Breast epithelium (tissue), 4 donors: ENCODE data around the gene CSTF2T. TPM values are rescaled to one million over a fixed set of nuclear protein-coding genes. Genes with fewer than 3 reads are reported as not detected.

Experiments
- DNase-seq, 2 donors: peaks; one replicate each; pipeline ENCODE4 v3.0.0-alpha.2; 2019; ENCODE audit warnings: low spot score in 2 of 2
- H3K27ac ChIP-seq, 2 donors: fragments of 200-600 bp; sonication (generic) in 1 of 2; one replicate each; pipeline ENCODE4 v1.5.1; 2016 to 2019; ENCODE audit warnings: mild to moderate bottlenecking in 1 of 2
- H3K27me3 ChIP-seq, 2 donors: fragments of 200-600 bp; sonication (generic) in 1 of 2; one replicate each; pipeline versions ENCODE4 v1.5.1 to v1.6.0; 2017 to 2019; ENCODE audit warnings: control low read depth in 1 of 2, mild to moderate bottlenecking in 1 of 2
- H3K36me3 ChIP-seq: fragments of 200-600 bp; one replicate; pipeline ENCODE4 v1.5.1; 2019
- H3K4me1 ChIP-seq, 2 donors: fragments of 200-600 bp; sonication (generic); one replicate each; pipeline ENCODE4 v1.5.1; 2016 to 2019; ENCODE audit warnings: control low read depth in 1 of 2
- H3K4me3 ChIP-seq, 3 donors: fragments of 200-600 bp; sonication (generic); 1 replicate in 2 of 3; 2 replicates in 1 of 3; pipeline ENCODE4 v1.5.1; 2016 to 2019; ENCODE audit warnings: mild to moderate bottlenecking in 3 of 3, moderate library complexity in 2 of 3
- H3K9me3 ChIP-seq, 2 donors: fragments of 200-600 bp; sonication (generic) in 1 of 2; one replicate each; pipeline ENCODE4 v1.5.1; 2016 to 2019; ENCODE audit warnings: control low read depth in 1 of 2
- POLR2A ChIP-seq: fragments of 450-650 bp; IDR thresholded peaks from one replicate; pipeline ENCODE4 v1.6.1; 2016; ENCODE audit warnings: antibody characterized with exemption, mild to moderate bottlenecking, moderate library complexity
- POLR2AphosphoS5 ChIP-seq, 3 donors: sonication (generic); formaldehyde crosslinking; IDR thresholded peaks; one replicate each; pipeline ENCODE4 v1.6.1; 2017; ENCODE audit warnings: antibody characterized with exemption in 3 of 3
- intact Hi-C: fragments of 100-400 bp; cut with DNase I; formaldehyde crosslinking; loops from one replicate; pipeline ENCODE4 v1.15.1; 2023; ENCODE audit warnings: low total_unique reads
- total RNA-seq, 3 donors: library from RNA; depleted of rRNA; stranded (reverse); fragments of >200 nt; gene quantifications; one replicate each; pipeline ENCODE4 v1.1.0, GENCODE V29; 2016
- TF ChIP-seq, protein P1 (sequence below), 3 donors: fragments of 450-650 bp; IDR thresholded peaks; one replicate each; pipeline ENCODE4 v1.5.1; 2016 to 2017; ENCODE audit warnings: antibody characterized with exemption in 3 of 3, mild to moderate bottlenecking in 3 of 3, moderate library complexity in 3 of 3

Gene CSTF2T
- total RNA-seq, 3 donors from 2014 or later: 22.8 to 24.6 (median 23.2) TPM

DNA sequence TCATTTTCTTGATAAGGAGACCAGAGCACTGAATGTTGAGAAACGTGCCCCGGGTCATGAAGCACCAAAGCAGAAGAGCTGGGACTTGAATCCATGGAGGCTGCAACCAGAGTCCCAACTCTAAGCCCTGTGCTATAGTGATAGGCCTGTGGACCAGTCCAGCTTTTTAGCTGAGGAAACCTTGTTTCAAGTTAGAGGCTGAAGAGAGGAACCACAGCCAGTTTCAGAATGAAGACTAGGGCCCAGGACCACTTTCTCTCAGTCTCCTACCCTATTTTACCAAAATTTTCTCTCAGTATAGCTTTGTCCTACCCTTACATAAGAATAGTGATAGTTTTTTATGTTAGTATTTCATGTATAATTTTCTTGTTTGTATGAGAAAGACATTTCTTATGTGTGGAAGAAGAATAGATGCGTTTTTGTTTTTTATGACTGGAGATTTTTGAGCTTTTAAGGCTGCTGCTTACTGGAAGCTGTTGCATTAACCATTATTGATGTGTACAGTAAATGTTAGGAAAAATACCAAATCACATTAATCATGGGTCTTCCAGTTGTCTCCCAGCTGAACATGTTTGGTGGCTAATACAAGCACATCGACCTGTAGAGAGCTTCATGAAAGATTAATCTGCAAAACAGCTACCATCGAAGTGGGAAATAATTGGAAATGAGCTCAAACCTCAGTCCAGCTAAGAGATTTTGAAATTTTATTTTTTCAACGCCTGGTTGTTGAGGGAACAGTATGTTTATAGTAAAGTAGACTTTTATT, 45.0 kb upstream of the CSTF2T start:
- intact Hi-C loops: no loop called here
- DNase-seq: no peak
- TF ChIP-seq, protein P1, sequence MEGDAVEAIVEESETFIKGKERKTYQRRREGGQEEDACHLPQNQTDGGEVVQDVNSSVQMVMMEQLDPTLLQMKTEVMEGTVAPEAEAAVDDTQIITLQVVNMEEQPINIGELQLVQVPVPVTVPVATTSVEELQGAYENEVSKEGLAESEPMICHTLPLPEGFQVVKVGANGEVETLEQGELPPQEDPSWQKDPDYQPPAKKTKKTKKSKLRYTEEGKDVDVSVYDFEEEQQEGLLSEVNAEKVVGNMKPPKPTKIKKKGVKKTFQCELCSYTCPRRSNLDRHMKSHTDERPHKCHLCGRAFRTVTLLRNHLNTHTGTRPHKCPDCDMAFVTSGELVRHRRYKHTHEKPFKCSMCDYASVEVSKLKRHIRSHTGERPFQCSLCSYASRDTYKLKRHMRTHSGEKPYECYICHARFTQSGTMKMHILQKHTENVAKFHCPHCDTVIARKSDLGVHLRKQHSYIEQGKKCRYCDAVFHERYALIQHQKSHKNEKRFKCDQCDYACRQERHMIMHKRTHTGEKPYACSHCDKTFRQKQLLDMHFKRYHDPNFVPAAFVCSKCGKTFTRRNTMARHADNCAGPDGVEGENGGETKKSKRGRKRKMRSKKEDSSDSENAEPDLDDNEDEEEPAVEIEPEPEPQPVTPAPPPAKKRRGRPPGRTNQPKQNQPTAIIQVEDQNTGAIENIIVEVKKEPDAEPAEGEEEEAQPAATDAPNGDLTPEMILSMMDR (IDR thresholded peaks at IDR 0.05): no peak
- TF ChIP-seq POLR2AphosphoS5 (IDR thresholded peaks at IDR 0.05): no peak
- TF ChIP-seq POLR2A: no peak
- Histone ChIP-seq H3K27ac (no peak overlapping the region), H3K9me3 (no peaks in the 10 kb centered on the region), H3K4me3 (no peak overlapping the region), H3K27me3 (no peaks in the 10 kb centered on the region), H3K4me1 (no peaks in the 10 kb centered on the region), H3K36me3 (no peaks in the 10 kb centered on the region)

DNA sequence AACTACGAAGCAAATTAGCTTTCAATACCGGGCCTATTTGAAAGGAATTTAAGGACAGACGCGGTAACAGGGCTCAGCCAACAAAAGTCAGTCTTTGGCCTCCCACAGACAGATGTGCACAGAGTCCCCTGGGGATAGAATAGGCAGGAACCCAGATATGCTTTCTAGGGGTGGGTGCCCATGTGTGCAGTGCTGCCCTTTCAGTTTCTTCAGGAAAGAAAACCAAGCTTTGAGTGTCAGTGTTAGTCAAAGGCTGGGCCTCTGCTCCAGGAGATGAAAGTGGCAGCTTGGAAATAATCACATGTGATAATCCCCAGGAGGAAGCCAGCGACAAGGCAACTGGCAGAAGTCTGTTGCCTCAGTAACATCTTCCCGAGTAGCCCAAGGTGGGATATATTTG, 43.8 kb upstream of the CSTF2T start:
- Histone ChIP-seq H3K27ac (no peak overlapping the region), H3K4me3 (no peak overlapping the region), H3K36me3 (no peaks in the 10 kb centered on the region), H3K27me3 (no peaks in the 10 kb centered on the region), H3K4me1 (no peaks in the 10 kb centered on the region), H3K9me3 (no peaks in the 10 kb centered on the region)
- TF ChIP-seq POLR2A (no peak), POLR2AphosphoS5 (IDR thresholded peaks at IDR 0.05) (no peak)
- TF ChIP-seq, protein P1 (IDR thresholded peaks at IDR 0.05): no peak
- intact Hi-C loops: no loop called here
- DNase-seq: no peak

DNA sequence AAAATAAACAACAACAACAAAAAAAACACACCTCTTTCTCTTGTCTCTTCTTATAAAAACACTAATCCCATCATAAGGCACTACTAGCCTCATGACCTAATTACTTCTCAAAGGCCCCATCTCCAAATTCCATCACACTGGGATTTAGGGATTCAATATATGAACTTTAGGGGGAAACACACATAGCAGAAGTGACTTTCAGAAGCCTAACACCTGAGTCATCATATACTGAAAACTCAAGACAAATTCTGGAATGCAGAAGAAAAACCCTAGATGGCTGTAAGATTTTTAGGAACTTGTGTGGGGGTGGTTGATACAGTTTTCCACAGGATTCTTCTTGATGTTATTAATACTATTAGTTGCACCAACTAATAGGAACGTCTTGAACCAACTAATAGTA, 33.7 kb upstream of the CSTF2T start:
- intact Hi-C loops: no loop called here
- TF ChIP-seq POLR2A (no peak), POLR2AphosphoS5 (IDR thresholded peaks at IDR 0.05) (no peak)
- TF ChIP-seq, protein P1 (IDR thresholded peaks at IDR 0.05): no peak
- Histone ChIP-seq H3K36me3 (no peaks in the 10 kb centered on the region), H3K9me3 (no peaks in the 10 kb centered on the region), H3K27me3 (no peaks in the 10 kb centered on the region), H3K27ac (no peak overlapping the region), H3K4me1 (no peaks in the 10 kb centered on the region), H3K4me3 (no peak overlapping the region)
- no peak for DNase-seq

DNA sequence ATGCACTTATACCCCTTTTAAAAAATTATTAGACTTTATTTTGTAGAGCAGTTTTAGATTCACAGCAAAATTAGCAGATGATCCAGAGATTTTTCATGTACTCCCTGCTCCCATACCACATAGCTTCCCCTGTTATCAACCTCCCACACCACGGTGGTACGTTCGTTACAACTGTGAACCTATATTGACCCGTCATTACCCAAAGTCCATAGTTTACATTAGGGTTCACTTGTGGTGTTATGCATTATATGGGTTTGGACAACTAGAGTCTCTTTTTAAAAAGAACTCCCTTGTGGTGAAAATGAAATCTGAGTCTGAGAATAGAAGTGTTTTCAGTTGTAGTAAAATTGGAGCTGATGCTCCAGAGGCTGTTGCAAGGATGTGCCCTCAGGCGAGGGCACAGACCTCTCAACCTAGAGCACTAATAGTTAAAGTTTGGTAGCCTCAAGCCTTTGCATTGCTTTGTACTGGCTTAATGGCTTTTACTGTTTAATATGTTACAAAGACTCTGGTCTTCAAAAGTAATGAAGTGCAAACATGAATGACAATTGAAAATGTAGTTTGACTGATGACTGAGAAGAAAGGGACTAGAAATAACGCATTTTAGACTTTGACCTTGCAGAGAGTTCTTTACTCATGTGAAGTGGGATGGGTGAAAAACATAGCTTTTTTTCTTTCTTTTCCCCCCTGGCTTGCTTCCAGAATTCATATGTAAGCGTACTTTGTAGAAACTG, 30.6 kb upstream of the CSTF2T start:
- intact Hi-C loops: loop anchor here (10.0 kb wide), 1 partner anchor 335 kb away; no protein-coding TSS in a partner anchor
- H3K4me1 ChIP-seq: no peaks in the 10 kb centered on the region

DNA sequence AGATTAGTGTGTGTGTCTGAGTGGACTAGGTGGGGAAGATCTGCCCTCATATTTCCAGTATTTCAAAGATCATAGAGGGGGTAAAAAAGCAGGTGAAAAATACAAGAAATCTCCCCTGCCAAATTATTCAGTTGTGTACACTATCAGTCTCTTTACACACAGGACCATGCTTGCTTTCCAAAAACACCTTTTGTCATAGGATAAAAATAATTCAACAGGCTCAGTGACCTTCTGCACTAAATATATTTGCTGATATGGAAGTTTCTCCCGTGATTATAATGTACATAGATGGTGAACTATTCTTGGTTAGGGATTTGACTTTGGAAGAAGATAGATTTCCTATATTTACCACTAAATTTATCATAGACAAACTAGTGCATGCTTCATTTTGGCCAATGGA, 24.6 kb upstream of the CSTF2T start:
- H3K27me3 ChIP-seq: no peaks in the 10 kb centered on the region
- no peaks in the 10 kb centered on the region for H3K4me1 ChIP-seq
- H3K4me3 ChIP-seq: no peak overlapping the region
- TF ChIP-seq POLR2A (no peak), POLR2AphosphoS5 (IDR thresholded peaks at IDR 0.05) (no peak)
- TF ChIP-seq, protein P1 (IDR thresholded peaks at IDR 0.05): no peak
- H3K36me3 ChIP-seq: no peaks in the 10 kb centered on the region
- intact Hi-C loops: loop anchor here (10.0 kb wide), 1 partner anchor 329 kb away; no protein-coding TSS in a partner anchor
- no peak for DNase-seq
- H3K27ac ChIP-seq: no peak overlapping the region
- H3K9me3 ChIP-seq: no peaks in the 10 kb centered on the region

More for the DNA sequence above, 30.6 kb upstream of the CSTF2T start:
- Histone ChIP-seq H3K36me3 (no peaks in the 10 kb centered on the region), H3K9me3 (no peaks in the 10 kb centered on the region), H3K27ac (no peak overlapping the region), H3K4me3 (no peak overlapping the region), H3K27me3 (no peaks in the 10 kb centered on the region)
- DNase-seq: no peak
- TF ChIP-seq POLR2AphosphoS5 (IDR thresholded peaks at IDR 0.05): no peak
